Tongue (tissue), 3 donors: ENCODE results near the gene OR5W2. TPM values are rescaled to one million over a fixed set of nuclear protein-coding genes. Genes with fewer than 3 reads are reported as not detected.
"Not testable (repeated sequence)": the region's sequence is repeated elsewhere in the genome, so short reads cannot be mapped to it uniquely, and the experiment has no call there.

ENCODE experiments used
- DNase-seq: peaks from one replicate; pipeline ENCODE4 v3.0.0-alpha.2; 2015
- small RNA-seq: library from RNA; depleted of rRNA; stranded (forward); fragments of <200 nt; gene quantifications from one replicate; pipeline ENCODE3, GENCODE V24; 2014; ENCODE audit warnings: low replicate concordance
- total RNA-seq: library from RNA; depleted of rRNA; stranded (reverse); fragments of >200 nt; gene quantifications from one replicate; pipeline ENCODE4 v1.2.3, GENCODE V29; 2014

OR5W2 gene
- total RNA-seq = not detected

GRCh38 chr11:55914482-55914881 is at the start of gene OR5W2:
Gene OR5W2 (minus strand): TSS chr11:55914582. CDS start chr11:55914582, 0 bp downstream.
- DNase-seq = no peak

DNA sequence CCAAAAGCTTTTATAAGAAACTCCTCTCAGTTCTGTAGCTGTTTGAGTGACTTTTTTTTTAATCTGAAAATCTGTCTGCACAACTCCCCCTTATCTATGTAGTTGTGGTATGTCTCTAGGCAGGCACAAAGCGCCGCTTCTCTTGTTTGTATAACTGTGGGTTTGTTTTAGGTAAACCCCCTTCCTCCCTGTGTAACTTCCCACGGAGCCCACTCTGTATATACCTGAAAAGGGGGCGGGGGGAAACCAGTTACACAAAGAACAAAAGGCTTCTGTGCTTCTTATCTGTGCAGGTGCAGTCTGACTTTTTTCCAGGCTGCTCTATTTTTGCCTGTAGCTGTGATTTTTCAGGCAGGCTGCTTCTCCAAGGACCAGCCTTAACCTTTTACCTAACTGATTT is 42.1 kb upstream of the OR5W2 start:
- no peak for DNase-seq

DNA sequence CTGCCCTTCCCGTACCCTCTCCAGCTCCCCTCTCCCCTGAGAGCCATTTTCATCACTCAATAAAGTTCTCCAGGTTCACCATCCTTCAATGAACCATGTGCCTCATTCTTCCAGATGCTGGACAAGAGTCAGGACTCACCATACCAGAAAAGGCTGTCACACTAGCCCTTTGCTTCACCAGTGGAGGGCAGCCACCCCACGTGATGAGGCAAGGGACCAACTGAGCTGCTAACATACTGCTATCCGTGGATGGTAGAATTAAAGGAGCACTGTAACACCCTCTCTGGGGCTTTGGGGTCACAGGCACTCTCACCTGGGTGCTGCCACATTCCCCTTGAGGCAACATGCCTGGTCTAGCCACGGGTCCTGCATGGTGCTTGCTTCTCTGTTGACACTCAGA is 34.9 kb upstream of the OR5W2 start:
- DNase-seq = no peak

GRCh38 chr11:55942785-55943392 is 28.5 kb upstream of the OR5W2 start:
- peak; percentile 38 for DNase-seq

DNA sequence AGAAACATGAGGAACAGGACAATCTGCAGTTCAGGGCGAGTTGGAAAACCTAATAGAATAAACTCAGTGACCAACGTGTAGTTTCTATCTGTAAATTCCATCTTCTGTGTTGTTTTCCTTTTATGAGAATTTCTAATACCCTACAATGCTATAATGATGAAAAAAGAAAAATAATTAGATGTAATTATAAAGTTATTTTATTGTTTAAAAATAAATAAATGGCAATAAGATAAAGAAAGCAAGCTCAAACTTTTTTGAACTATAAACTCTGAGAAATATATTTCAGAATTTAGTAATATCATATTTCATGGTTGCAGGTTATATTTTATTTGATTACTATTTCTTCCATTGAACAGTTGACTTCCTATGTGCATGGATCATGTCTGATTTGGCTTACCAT is 21.9 kb upstream of the OR5W2 start, which contains the start of gene OR5I1:
TSS of gene OR5I1 (minus strand) at position 101 of the 400 bp plus-strand sequence. CDS start at position 101, 0 bp downstream.
- DNase-seq = no peak

DNA sequence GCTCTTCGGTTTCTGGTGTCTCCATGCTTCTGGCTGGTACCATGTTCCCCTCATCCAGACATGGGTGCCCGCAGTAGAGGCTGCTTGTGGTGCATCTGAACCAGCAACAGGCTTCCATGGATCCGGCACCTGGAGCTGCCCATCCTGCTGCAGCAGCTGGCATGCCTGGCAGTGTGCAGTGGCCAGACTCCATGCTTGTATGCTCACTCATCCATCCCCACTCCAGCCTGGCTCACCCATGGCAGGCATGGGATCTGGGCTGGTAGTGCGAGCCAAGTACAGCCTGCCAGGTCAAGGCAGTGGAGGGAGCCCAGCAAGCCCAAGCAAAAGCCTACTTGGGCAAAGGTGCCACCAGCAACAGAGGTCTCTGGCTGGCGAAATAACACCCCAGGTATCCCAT is 6.2 kb upstream of the OR5W2 start:
- no peak for DNase-seq

- DNase-seq = no peak
Measured at GRCh38 chr11:55902308-55902707, 12.1 kb downstream of the OR5W2 start.

DNA sequence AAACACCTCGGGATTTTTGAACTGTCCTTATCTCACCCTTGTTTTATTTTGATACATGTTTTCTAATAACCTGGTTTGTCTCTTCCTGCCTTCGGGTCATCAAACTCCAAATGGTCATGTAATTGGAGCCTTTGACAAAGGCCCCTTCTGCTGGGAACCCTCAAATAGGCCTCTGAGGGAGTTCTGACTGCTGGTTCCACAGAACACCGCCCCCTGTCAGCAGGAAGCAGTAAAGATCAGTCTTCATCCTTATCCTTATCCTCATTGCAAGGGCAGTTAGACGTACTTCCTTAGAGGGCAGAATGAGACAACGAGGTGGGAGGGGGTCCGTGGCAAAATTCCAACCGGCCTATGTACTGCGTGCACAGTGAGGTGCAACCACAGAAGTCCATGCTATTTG is 19.2 kb downstream of the OR5W2 start:
- DNase-seq = no peak

- DNase-seq = not testable (repeated sequence)
Measured at GRCh38 chr11:55885481-55885880, 28.9 kb downstream of the OR5W2 start.

DNA sequence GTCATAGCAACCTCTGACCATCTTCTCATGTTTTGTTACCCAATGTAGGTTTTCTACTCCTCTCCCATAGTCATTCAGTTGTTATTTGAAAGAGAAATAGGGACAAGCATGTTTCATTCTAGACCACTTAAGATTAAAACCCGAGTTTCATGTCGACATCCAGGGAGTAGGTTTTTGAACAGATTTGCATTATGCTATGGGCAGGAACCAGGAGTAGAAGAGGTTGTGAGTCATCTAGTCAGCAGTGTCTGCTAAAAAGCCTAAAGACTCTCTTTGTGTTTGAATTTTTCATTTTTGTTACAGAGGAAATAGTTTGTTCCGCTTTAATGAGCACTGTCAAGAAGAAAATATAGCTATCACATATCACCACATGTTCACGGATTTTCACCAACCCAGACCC is 29.4 kb downstream of the OR5W2 start:
- DNase-seq = not testable (repeated sequence)

- not testable (repeated sequence) for DNase-seq
Measured at GRCh38 chr11:55882997-55883396, 31.4 kb downstream of the OR5W2 start, which contains the start of gene TRIM51. Gene TRIM51 (plus strand): TSS chr11:55883297. CDS start chr11:55885429, 2,132 bp downstream.

DNA sequence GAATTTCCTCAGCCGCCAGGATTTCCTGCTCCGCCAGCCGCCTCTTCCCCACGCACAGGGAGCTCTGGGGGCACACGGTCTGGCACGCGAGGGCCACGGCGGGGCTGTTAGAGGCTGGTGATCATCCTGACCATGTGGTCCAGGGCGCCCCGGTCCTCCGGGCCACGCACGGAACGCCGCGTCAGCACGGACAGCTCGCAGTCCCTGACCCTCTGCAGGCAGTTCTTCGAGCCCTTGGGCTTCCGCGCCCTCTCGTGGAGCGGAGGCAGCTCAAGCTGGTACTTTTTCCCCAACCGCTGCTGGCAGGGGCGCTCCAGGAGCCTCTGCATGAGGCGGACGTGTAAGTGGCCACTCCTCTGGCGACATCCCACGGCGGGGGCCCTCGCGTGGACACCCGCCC is 41.2 kb downstream of the OR5W2 start:
- not testable (repeated sequence) for DNase-seq

GRCh38 chr11:55872731-55873130 is 41.7 kb downstream of the OR5W2 start:
- not testable (repeated sequence) for DNase-seq

DNA sequence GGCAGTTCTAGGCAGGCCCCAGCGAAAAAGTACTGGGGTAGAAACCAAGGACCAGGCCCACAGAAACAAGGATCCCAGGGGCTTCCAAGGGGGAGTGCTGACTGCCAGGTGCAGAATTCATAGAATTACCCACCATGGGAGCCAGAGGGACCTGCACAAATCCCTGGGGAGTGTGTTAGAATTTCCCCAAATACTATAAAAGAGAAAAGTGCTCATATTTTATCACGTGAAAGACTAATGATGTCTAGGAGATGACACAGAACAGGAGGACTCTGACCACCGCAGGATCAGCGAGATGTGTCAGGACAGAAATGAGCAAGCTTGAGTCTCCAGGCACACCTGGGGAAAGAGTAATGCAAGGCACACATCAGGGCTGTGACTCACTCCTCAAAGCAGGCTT is 47.0 kb downstream of the OR5W2 start:
- not testable (repeated sequence) for DNase-seq

Small RNA genes lying within 50 kb of the gene (small RNA-seq; reads per million reads assigned to genes)
- not detected for gene AC036111.3

Other genes starting within 250 kb of the OR5W2 start
- not detected for gene OR5D13, start 141.1 kb downstream of the OR5W2 start, total RNA-seq
- gene OR5D14, start 119.0 kb downstream of the OR5W2 start, total RNA-seq = not detected
- not detected for gene OR5L1, start 103.2 kb downstream of the OR5W2 start, total RNA-seq
- not detected for gene OR5D18, start 95.0 kb downstream of the OR5W2 start, total RNA-seq
- gene OR5L2, start 87.4 kb downstream of the OR5W2 start, total RNA-seq = not detected
- not detected for gene OR5D16, start 75.8 kb downstream of the OR5W2 start, total RNA-seq
- gene TRIM51, start 31.3 kb downstream of the OR5W2 start, total RNA-seq = not detected
- gene OR5I1, start 21.8 kb upstream of the OR5W2 start, total RNA-seq = not detected
- gene OR10AG1, start 55.4 kb upstream of the OR5W2 start, total RNA-seq = not detected
- not detected for gene OR5F1, start 80.0 kb upstream of the OR5W2 start, total RNA-seq
- gene OR5AS1, start 113.1 kb upstream of the OR5W2 start, total RNA-seq = not detected
- not detected for gene OR8I2, start 178.7 kb upstream of the OR5W2 start, total RNA-seq
- gene OR8H2, start 189.1 kb upstream of the OR5W2 start, total RNA-seq = not detected
- not detected for gene OR8H3, start 207.8 kb upstream of the OR5W2 start, total RNA-seq
- not detected for gene OR8J3, start 225.6 kb upstream of the OR5W2 start, total RNA-seq
- not detected for gene OR8K5, start 245.7 kb upstream of the OR5W2 start, total RNA-seq